ENCODE measurements around the gene NKAIN2.

DNA sequence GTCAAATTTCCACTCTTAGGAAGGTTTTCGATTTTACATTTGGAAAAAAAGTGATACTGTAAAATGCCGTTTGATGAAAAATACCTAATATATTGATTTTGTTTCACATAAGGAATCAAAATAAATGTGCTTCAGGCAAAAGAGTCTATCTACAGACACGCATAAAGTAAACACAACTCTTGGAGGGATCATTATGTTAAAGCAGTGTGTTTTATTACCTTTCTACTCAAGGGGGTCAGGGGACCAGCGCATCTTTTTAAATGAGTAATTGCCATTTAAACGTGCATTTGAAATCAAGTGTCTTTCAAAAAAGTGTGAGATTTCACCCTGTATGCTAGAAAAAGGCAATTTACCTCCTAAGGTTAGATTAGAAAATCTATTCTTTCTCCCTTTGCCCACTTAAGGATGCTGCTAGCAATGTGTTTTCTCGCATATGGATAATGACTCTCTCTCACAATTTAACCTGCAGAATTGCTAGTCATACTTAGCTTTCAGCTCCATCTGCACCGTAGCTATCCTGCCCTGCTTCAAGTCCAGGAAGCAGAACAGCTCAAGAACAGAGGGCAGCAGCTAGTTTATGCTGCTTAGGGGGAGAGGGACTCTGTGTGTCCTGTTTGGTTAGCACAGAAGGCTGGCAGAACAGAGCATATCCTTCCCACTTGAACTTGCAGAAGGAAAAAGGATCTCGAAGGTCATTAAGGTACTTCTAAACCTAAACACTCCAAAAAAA, 35.0 kb downstream of the NKAIN2 start:
- TF ChIP-seq, protein P1, sequence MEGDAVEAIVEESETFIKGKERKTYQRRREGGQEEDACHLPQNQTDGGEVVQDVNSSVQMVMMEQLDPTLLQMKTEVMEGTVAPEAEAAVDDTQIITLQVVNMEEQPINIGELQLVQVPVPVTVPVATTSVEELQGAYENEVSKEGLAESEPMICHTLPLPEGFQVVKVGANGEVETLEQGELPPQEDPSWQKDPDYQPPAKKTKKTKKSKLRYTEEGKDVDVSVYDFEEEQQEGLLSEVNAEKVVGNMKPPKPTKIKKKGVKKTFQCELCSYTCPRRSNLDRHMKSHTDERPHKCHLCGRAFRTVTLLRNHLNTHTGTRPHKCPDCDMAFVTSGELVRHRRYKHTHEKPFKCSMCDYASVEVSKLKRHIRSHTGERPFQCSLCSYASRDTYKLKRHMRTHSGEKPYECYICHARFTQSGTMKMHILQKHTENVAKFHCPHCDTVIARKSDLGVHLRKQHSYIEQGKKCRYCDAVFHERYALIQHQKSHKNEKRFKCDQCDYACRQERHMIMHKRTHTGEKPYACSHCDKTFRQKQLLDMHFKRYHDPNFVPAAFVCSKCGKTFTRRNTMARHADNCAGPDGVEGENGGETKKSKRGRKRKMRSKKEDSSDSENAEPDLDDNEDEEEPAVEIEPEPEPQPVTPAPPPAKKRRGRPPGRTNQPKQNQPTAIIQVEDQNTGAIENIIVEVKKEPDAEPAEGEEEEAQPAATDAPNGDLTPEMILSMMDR (IDR thresholded peaks at IDR 0.05) = no peak
- TF ChIP-seq POLR2A (IDR thresholded peaks at IDR 0.05) = no peak

All from thyroid gland (tissue), 4 donors.